Smooth muscle cell of the brain vasculature (primary cell): ENCODE data around the gene SLC34A1.

Source experiments
- DNase-seq: peaks from one replicate; pipeline ENCODE4 v3.0.0-alpha.2; 2012; ENCODE audit warnings: low read depth, low spot score

Gene SLC34A1

GRCh38 chr5:177445052-177445916 lies 61.0 kb downstream of the SLC34A1 start:
- no peak for DNase-seq

GRCh38 chr5:177445917-177446199 lies 61.6 kb downstream of the SLC34A1 start:
- DNase-seq: no peak

GRCh38 chr5:177446200-177447065 lies 62.2 kb downstream of the SLC34A1 start, which contains the start of gene PRR7:
Gene PRR7, plus strand, starts transcription at chr5:177446814. Its CDS starts 8,254 bp downstream, at chr5:177455068.
- DNase-seq: no peak

- no peak for DNase-seq
These were observed 62.9 kb downstream of the SLC34A1 start for GRCh38 chr5:177447066-177447610.

GRCh38 chr5:177447611-177448243 lies 63.5 kb downstream of the SLC34A1 start:
- DNase-seq: no peak
